Mesenteric fat pad (tissue), 1 donor: ENCODE results near the gene PRSS33. TPM values are rescaled to one million over a fixed set of nuclear protein-coding genes. Genes with fewer than 3 reads are reported as not detected.

Experiments
- DNase-seq: peaks from one replicate; pipeline ENCODE4 v3.0.0-alpha.2; 2020; ENCODE audit warnings: low spot score
- total RNA-seq: library from RNA; stranded (reverse); fragmentation: NEBNext Ultra II Directional; extraction: Animal tissue kit (Norgen Biotek cat#: 25700); gene quantifications from one replicate; pipeline ENCODE4 v1.2.1, GENCODE V29; 2021
- donor health status: DM: yes; HTN: yes; CAD: no.

Gene PRSS33
- total RNA-seq, 1 donor from 2014 or later, result not detected

DNA sequence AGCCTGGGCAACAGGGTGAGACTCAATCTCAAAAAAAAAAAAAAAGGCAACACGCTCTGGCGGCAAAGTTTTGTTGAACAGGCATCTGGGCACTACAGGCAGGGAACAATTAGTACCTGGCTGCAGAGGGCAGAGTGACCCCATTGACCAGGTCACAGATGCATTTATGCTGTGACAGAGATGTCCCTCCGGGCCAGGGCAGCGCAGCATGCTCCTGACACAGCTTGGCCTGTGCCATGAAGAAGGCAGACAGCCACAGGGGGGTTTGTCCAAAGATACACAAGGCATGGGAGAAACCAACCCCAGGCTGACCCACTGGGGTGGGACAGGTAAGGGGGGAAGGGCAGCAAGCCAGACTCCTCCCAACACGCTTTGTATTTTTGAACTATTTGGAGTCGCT is 42.6 kb downstream of the PRSS33 start:
- no peak for DNase-seq

DNA sequence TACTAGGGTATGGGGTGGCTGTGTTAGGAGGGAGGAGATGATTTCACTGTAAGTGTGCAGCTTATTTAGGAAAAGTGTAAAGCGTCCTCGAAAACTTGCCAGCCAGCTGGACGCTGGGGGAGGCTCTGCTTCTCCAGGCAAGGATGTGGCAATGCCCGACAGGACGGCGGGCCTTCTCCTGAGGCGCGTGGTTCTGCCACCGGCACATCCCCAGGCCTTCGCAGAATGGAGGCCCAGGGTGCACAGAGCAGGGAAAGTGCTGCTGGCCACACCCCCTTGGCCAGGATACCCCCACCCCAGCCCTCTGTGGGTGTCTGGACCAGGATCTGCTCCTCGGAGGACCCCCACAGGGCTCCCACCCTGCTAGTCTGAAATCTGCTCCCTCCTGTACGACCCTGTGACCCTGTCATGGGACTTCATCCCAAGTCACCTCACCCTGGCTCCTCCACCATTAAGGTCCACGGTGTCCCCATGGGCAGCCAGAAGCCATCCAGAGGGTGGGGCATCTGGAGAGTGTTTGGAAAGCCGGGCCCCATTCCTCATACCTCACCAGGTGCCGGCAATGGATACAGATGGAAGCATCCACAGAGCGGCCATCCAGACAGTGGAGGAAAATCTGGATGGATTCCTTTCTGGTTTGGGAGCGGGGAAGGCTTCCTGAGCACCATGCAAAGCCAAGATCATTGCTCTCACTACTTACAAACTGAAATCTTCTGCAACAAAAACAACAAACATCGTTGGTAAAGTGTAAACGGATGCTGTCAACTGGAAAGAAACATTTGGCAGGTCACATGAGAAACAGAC is 44.2 kb downstream of the PRSS33 start:
- no peak for DNase-seq

DNA sequence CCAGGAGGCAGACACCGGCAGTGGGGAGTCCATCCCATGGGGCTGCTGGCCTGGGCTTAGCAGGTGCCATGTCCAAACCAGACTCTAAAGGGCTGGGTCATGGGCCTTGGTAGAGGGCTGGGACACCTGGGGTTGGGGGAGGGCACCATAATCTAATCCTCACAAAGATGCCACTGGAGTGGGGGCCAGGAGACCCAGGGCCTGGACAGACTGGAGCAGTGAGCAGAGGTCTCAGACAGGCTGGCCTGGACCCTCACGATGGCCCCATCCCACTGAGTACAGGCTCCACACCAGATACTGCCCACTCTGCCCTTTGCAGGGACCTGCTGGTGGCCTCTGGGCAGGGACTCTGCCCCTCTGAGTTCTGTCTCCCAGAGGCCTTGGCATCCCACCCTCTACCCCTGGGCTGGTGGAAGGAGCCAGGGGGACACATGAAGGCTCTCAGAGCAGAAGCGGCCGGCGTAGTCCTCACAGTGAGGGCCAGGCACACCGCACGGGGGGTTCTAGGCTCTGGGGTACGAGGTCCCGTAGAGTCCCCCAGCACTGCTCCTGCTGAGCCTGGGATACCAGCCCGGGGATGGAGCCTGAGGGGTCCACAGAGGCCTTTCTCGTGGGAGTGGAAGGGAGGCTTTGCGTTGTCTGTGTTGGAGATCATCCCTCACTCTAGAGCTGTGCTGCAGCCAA is 44.9 kb downstream of the PRSS33 start:
- DNase-seq, result no peak

DNA sequence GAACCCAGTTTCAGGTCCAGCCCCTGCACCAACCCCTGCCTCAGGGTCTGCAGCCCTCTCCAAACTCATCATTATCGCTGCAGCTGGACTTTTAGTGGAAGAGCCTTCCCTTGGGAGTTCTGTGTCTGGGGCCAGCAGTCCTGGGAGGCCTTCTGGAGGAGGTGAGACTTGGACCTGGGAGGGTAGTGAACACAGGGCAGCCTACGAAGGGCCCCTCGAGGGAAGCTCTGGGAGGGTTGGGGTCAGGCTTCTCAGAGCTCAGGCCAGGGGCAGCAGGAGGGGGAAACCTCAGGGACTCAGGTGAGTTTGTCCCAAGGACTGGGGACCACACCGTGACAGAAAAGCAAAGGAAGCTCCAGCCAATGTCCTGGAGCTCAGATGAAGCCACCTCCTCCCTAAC is 46.2 kb downstream of the PRSS33 start:
- no peak for DNase-seq

DNA sequence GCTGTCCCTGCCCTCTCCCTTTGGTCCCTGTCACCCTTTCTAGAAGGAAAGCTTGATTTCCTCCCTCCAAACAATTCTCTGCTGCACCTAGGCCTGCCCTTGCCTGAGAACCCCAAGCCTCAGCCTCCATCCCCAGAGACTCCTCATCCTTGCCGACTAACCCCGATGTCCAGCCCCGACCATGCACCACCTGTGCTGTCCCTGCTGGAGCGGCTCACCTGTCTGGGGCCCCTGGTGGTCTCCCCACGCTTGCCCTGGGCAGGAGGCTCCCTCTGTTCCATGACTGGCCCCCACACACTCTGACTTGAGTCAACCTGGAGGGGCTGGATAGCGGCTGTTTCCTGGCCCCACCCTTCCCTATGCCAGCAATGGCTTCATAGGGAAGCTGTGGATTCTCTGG is 46.9 kb downstream of the PRSS33 start:
- no peak for DNase-seq

DNA sequence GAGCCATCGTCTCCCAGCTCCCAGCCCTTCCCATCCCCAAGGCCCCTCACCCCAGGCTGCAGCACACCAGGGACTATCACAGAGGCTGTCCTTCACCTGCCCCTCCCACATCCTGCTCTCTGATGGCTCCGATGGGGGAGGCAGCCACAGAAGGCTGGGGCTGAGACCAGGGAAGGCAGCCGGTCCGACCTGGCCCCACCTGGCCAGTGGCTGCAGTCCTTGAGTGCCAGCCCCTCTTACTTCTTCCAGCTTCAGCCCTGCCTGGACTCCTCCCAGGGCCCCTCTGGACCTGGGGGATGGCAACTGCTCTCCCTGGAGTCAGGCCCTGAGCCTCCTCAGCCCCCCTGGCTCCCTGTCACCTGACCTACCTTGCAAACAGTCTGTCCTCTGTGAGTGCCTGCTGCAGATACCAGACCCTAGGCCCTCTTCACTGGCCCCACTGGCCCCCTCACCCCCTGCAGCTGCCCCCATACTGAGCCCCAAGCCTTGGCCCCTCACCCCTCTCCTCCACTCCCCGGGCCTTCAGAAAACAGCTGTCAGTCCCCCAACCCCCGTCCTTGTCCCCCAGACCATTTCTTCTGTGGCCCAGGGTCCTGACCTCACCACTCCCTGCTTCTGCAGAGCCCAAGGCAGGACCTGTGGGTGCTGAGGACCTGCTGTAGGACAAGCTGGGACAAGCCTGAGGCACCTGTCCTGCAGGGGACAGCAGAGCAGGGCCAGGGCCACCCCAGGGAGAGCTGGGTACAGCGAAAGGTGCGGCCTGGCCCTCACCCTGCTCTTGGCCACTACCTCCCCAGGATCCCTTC is 47.5 kb downstream of the PRSS33 start:
- no peak for DNase-seq

DNA sequence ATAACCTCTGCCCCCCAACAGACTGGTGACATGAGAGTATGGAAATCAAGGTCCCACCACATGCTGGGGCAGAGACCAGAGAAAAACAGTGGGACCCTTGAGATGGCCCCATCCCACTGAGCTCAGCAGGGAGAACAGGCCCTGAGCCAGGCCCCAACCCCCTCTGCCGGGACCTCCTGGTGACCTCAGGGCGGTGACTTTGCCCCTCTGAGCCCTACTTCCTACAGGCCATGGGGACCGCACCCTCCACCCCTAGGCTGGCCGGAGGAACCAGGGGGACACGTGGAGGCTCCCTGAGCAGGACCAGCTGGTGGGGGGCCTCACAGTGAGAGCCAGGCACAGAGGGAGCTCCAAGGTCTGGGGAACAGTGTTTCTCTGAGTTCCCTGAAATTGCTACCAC is 48.7 kb downstream of the PRSS33 start:
- DNase-seq, result no peak

DNA sequence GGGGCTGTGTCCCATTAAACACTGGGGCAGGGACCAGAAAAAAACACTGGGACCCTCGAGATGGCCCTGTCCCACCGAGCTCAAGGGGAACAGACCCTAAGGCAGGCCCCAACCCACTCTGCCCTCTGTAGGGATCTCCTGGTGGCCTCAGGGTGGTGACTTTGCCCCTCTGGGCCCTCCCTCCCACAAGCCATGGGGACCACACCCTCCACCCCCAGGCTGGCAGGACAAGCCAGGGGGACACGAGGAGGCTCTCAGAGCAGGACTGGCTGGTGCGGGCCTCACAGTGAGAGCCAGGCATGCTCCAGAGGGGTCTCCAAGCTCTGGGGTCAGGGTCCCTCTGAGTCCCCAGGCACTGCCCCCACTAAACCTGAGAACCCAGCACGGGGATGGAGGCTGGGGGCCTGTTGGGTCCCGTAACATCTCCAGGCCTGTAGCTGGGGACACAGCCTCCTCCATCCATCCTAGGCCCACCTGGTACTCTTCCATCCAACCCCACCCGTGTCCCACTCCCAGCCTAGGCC is 49.4 kb downstream of the PRSS33 start:
- no peak for DNase-seq

DNA sequence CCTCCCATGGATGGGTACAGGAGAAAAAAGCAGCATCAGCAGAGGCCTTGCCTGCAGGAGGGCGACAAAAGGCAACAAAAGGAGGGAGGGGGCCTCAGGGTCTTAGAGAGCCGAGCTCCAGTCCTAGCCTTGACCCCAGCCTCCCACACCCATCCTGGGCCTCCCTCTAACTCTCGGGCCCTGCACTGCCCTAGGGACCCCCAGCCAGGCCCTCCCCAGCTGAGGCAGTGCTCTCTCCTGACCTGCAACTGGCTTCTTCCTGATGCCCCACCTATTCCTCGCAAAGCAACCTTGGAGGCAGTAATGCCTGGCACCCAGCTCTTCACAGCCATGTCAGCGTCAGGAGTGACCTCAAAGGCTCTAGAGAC is 50.1 kb downstream of the PRSS33 start:
- no peak for DNase-seq

DNA sequence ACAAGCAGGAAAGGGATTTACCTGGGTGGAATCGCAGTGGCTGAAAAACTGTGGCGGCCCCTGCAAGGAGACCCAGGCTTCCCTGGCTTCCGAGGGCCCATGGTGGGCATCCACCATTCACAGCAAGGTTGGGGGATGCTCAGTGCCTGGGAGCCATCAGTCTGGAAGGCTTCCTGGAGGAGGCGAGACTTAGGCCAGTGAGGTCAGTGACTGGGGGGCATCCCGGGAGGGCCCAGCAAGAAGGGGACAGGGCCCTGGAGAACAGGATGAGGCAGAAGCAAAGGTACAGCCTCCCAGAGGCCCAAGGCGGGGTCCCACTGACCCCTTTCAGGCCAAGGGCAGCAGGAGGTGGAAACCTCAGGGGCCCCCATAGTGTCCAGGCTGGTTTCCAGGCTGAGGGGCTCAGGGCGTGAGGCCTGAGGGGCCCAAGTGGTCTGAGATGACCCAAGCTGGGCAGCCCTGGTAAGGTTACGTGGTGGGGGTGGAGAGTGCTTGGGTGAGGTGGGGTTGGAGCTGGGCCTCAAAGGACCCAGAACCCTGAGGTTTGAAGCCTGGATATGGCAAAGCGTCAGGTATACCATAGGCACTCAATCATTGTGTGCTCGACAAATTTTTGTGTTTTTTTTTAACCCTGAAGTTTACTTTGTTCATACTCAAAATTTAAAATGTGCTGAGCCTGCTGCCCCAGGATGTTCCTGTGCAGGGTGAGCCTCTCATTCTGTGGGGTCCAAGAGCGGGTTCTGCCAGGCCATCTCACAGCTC is 50.7 kb downstream of the PRSS33 start:
- DNase-seq, result no peak

DNA sequence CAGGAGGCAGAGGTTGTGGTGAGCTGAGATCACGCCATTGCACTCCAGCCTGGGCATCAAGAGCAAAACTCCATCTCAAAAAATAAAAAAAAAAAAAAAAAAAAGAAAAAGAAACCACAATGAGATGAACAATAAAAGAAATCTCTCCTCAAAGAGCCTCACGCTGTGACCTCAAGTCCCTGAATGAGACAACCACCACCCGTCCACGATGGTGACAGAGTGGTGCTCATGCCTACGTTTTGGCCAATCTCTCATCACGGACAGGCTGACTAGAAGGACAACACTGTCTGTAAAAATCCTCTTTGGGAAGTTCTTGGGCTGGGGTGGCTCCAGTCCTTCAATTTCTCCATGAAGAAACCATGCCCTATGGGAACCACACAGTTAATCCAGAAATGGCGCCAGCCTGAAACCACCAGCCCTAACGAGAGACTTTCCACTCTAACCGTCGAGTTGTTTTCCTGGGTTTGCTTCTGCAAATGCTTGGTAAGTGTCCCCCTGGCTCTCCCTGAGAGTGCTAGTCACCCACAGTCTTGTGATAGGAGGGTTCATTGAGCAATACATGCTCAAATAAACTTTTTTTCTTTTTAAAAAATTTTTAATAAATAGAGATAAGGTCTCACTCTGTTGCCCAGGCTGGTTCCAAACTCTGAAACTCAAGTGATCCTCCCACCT is 52.4 kb downstream of the PRSS33 start:
- no peak for DNase-seq

Other genes with a start within 250 kb of the PRSS33 start
- gene PDPK1, start 249.5 kb downstream of the PRSS33 start, total RNA-seq, result 43.0 TPM
- gene KCTD5, start 105.0 kb downstream of the PRSS33 start, total RNA-seq, result 18.5 TPM
- gene PRSS27, start 67.3 kb downstream of the PRSS33 start, total RNA-seq, result 0.48 TPM
- 505 TPM for gene SRRM2, start 34.9 kb downstream of the PRSS33 start, total RNA-seq
- gene ELOB, start 10.3 kb downstream of the PRSS33 start, total RNA-seq, result 212 TPM
- gene PRSS41, start 10.9 kb upstream of the PRSS33 start, total RNA-seq, result not detected
- gene PRSS21, start 29.7 kb upstream of the PRSS33 start, total RNA-seq, result not detected
- gene ZG16B, start 42.7 kb upstream of the PRSS33 start, total RNA-seq, result not detected
- gene PRSS22, start 70.6 kb upstream of the PRSS33 start, total RNA-seq, result not detected
- gene FLYWCH2, start 95.7 kb upstream of the PRSS33 start, total RNA-seq, result 21.5 TPM
- gene FLYWCH1, start 124.4 kb upstream of the PRSS33 start, total RNA-seq, result 32.0 TPM
- not detected for gene KREMEN2, start 176.7 kb upstream of the PRSS33 start, total RNA-seq
- gene PAQR4, start 181.8 kb upstream of the PRSS33 start, total RNA-seq, result 4.5 TPM
- 0.58 TPM for gene PKMYT1, start 192.9 kb upstream of the PRSS33 start, total RNA-seq
- gene CLDN9, start 225.4 kb upstream of the PRSS33 start, total RNA-seq, result not detected
- not detected for gene CLDN6, start 230.6 kb upstream of the PRSS33 start, total RNA-seq
- gene TNFRSF12A, start 232.8 kb upstream of the PRSS33 start, total RNA-seq, result 84.8 TPM
- gene HCFC1R1, start 236.4 kb upstream of the PRSS33 start, total RNA-seq, result 26.5 TPM
- 20.6 TPM for gene THOC6, start 236.5 kb upstream of the PRSS33 start, total RNA-seq
- not detected for gene BICDL2, start 249.4 kb upstream of the PRSS33 start, total RNA-seq